NCI-H748 (cell line): Measurements from ENCODE around the gene AADACL3.
"Not testable (repeated sequence)": the region's sequence is repeated elsewhere in the genome, so short reads cannot be mapped to it uniquely, and the experiment has no call there.

ENCODE experiments used
- DNase-seq: peaks from one replicate; lab custom pipeline; 2025; ENCODE audit not compliant: unreplicated experiment; lab: John Stamatoyannopoulos, UW

AADACL3 gene

GRCh38 chr1:12715896-12716437 lies at the start of gene AADACL3:
Gene AADACL3 (plus strand): TSS chr1:12716110. CDS start chr1:12716177, 67 bp downstream.
- no peak for DNase-seq

- no peak for DNase-seq
Observed at GRCh38 chr1:12666141-12666735, 49.7 kb upstream of the AADACL3 start.

- DNase-seq = no peak
Observed at GRCh38 chr1:12669529-12670068, 46.3 kb upstream of the AADACL3 start.

GRCh38 chr1:12674358-12674757 lies 41.6 kb upstream of the AADACL3 start:
- no peak for DNase-seq

GRCh38 chr1:12676122-12676521 lies 39.8 kb upstream of the AADACL3 start:
- not testable (repeated sequence) for DNase-seq

- DNase-seq = no peak
Observed at GRCh38 chr1:12677565-12677964, 38.3 kb upstream of the AADACL3 start.

GRCh38 chr1:12678350-12678749 lies 37.6 kb upstream of the AADACL3 start:
- DNase-seq = no peak

- DNase-seq = no peak
Observed at GRCh38 chr1:12678820-12679219, 37.1 kb upstream of the AADACL3 start.

GRCh38 chr1:12690156-12690555 lies 25.8 kb upstream of the AADACL3 start:
- DNase-seq = no peak

GRCh38 chr1:12692967-12693782 lies 22.7 kb upstream of the AADACL3 start:
- no peak for DNase-seq

- DNase-seq = no peak
Observed at GRCh38 chr1:12696658-12697057, 19.3 kb upstream of the AADACL3 start.

GRCh38 chr1:12697397-12697796 lies 18.5 kb upstream of the AADACL3 start:
- no peak for DNase-seq

- DNase-seq = no peak
Observed at GRCh38 chr1:12703821-12704451, 12.0 kb upstream of the AADACL3 start.

- DNase-seq = no peak
Observed at GRCh38 chr1:12706061-12706460, 9.8 kb upstream of the AADACL3 start.

- DNase-seq = no peak
Observed at GRCh38 chr1:12708396-12709090, 7.4 kb upstream of the AADACL3 start.

- no peak for DNase-seq
Observed at GRCh38 chr1:12709091-12709491, 6.8 kb upstream of the AADACL3 start.

GRCh38 chr1:12709696-12710095 lies 6.2 kb upstream of the AADACL3 start:
- no peak for DNase-seq

- no peak for DNase-seq
Observed at GRCh38 chr1:12711536-12711935, 4.4 kb upstream of the AADACL3 start.

- no peak for DNase-seq
Observed at GRCh38 chr1:12712076-12712475, 3.8 kb upstream of the AADACL3 start.

GRCh38 chr1:12712929-12713328 lies 3.0 kb upstream of the AADACL3 start:
- no peak for DNase-seq

- not testable (repeated sequence) for DNase-seq
Observed at GRCh38 chr1:12713651-12714050, 2.3 kb upstream of the AADACL3 start.
